Fibroblast of lung (primary cell): Measurements from ENCODE around the gene ERGIC1. TPM values are rescaled to one million over a fixed set of nuclear protein-coding genes. Genes with fewer than 3 reads are reported as not detected.
A peak's percentile ranks its signal among the peaks of the same experiment; 100 is the strongest.

ENCODE experiments used
- DNase-seq, 2 donors: peaks; one replicate each; pipeline versions ENCODE4 v3.0.0 to v3.0.0-alpha.2; 2010; ENCODE audit warnings: low read depth in 2 of 2
- H2AFZ ChIP-seq: 2 replicates; pipeline ENCODE4 v1.5.1; 2012; ENCODE audit warnings: low read length, control low read depth, inconsistent platforms
- H3K27ac ChIP-seq: 2 replicates; pipeline ENCODE4 v1.5.1; 2011; ENCODE audit warnings: low read length, control low read depth; ENCODE audit not compliant: insufficient read depth
- H3K27me3 ChIP-seq: 2 replicates; pipeline ENCODE4 v1.5.1; 2011; ENCODE audit warnings: mild to moderate bottlenecking, low read length; ENCODE audit not compliant: control insufficient read depth, insufficient read depth
- H3K36me3 ChIP-seq: 2 replicates; pipeline ENCODE4 v1.5.1; 2011; ENCODE audit warnings: low read length; ENCODE audit not compliant: control insufficient read depth, insufficient read depth
- H3K4me1 ChIP-seq: 2 replicates; pipeline ENCODE4 v1.5.1; 2011; ENCODE audit warnings: low read length; ENCODE audit not compliant: control insufficient read depth, insufficient read depth; ENCODE audit errors: extremely low read depth
- H3K4me2 ChIP-seq: 2 replicates; pipeline ENCODE4 v1.5.1; 2011; ENCODE audit warnings: low read length, control low read depth; ENCODE audit not compliant: insufficient read depth; ENCODE audit errors: extremely low read depth
- H3K4me3 ChIP-seq, 4 experiments: fragments of 200-600 bp in 1 of 4; sonication (generic) in 1 of 4; replicated peaks in 1 of 4; 2 replicates each; pipeline ENCODE4 v1.5.1; 2011 to 2016; ENCODE audit warnings: low read length in 4 of 4, low read depth in 3 of 4, mild to moderate bottlenecking in 3 of 4, control low read depth in 2 of 4, inconsistent platforms in 1 of 4, mixed read lengths in 1 of 4; ENCODE audit not compliant: insufficient read depth in 1 of 4; ENCODE audit errors: control extremely low read depth in 1 of 4
- H3K79me2 ChIP-seq: 2 replicates; pipeline ENCODE4 v1.5.1; 2012; ENCODE audit warnings: mild to moderate bottlenecking, low read length, inconsistent platforms; ENCODE audit not compliant: control insufficient read depth, insufficient read depth
- H3K9ac ChIP-seq: 2 replicates; pipeline ENCODE4 v1.5.1; 2011; ENCODE audit warnings: mild to moderate bottlenecking, low read length, control low read depth; ENCODE audit not compliant: insufficient read depth
- H3K9me3 ChIP-seq: 2 replicates; pipeline ENCODE4 v1.5.1; 2012; ENCODE audit warnings: low read depth, low read length; ENCODE audit not compliant: control insufficient read depth, insufficient read depth
- H4K20me1 ChIP-seq: 2 replicates; pipeline ENCODE4 v1.5.1; 2011; ENCODE audit warnings: low read length; ENCODE audit not compliant: control insufficient read depth, insufficient read depth; ENCODE audit errors: extremely low read depth
- EZH2 ChIP-seq: IDR thresholded peaks from 2 replicates; pipeline ENCODE4 v1.5.1; 2012; ENCODE audit warnings: low read length, control low read depth, mild to moderate bottlenecking; ENCODE audit errors: missing control alignments
- polyA plus RNA-seq, 2 donors: library from polyadenylated mRNA; depleted of rRNA in 1 of 2; stranded (reverse) in 1 of 2; unstranded in 1 of 2; fragments of >200 nt; gene quantifications; 2 replicates each; pipeline ENCODE4 v1.2.1, GENCODE V29; 2011 to 2012; ENCODE audit warnings: missing spikeins in 1 of 2
- total RNA-seq: library from RNA; depleted of rRNA; stranded (reverse); fragments of >200 nt; gene quantifications from 2 replicates; pipeline ENCODE4 v1.2.1, GENCODE V29; 2014
- TF ChIP-seq, protein P1 (sequence below), 2 donors: IDR thresholded peaks in 1 of 2; conservative IDR thresholded peaks in 1 of 2; 1 replicate in 1 of 2; 2 replicates in 1 of 2; pipeline ENCODE4 v1.5.1; 2011 to 2012; ENCODE audit warnings: low read length in 2 of 2, control low read depth in 1 of 2, inconsistent platforms in 1 of 2, low read depth in 1 of 2, mild to moderate bottlenecking in 1 of 2

Gene ERGIC1
- total and polyA plus RNA-seq, 2 donors (not counting 1 experiment from before 2014, with no cell fraction given) = 113 to 171 TPM

- TF ChIP-seq EZH2 = no peak
- TF ChIP-seq, protein P1, sequence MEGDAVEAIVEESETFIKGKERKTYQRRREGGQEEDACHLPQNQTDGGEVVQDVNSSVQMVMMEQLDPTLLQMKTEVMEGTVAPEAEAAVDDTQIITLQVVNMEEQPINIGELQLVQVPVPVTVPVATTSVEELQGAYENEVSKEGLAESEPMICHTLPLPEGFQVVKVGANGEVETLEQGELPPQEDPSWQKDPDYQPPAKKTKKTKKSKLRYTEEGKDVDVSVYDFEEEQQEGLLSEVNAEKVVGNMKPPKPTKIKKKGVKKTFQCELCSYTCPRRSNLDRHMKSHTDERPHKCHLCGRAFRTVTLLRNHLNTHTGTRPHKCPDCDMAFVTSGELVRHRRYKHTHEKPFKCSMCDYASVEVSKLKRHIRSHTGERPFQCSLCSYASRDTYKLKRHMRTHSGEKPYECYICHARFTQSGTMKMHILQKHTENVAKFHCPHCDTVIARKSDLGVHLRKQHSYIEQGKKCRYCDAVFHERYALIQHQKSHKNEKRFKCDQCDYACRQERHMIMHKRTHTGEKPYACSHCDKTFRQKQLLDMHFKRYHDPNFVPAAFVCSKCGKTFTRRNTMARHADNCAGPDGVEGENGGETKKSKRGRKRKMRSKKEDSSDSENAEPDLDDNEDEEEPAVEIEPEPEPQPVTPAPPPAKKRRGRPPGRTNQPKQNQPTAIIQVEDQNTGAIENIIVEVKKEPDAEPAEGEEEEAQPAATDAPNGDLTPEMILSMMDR (conservative IDR thresholded peaks at IDR 0.05 in 1 of 2, IDR thresholded peaks at IDR 0.05 in 1 of 2; ENCODE audit: low read depth in 1 of 2, low read length in 2 of 2) = no peak
- H3K9ac ChIP-seq = no peak overlapping the region
These were observed 111.1 kb downstream of the ERGIC1 start for GRCh38 chr5:172945151-172945550.

GRCh38 chr5:172946146-172946545 is 112.1 kb downstream of the ERGIC1 start:
- Histone ChIP-seq H3K36me3 (peaks cover 7% of the 10 kb centered on the region), H3K27me3 (no peaks in the 10 kb centered on the region), H3K27ac (no peak overlapping the region), H3K9me3 (no peaks in the 10 kb centered on the region), H3K9ac (no peak overlapping the region), H2AFZ (no peak overlapping the region), H3K79me2 (no peaks in the 10 kb centered on the region), H3K4me1 (peaks cover 4% of the 10 kb centered on the region), H3K4me2 (no peak overlapping the region), H4K20me1 (no peaks in the 10 kb centered on the region), H3K4me3 (no peak overlapping the region)
- no peak for DNase-seq
- TF ChIP-seq EZH2 = no peak
- TF ChIP-seq, protein P1 (conservative IDR thresholded peaks at IDR 0.05 in 1 of 2, IDR thresholded peaks at IDR 0.05 in 1 of 2; ENCODE audit: low read depth in 1 of 2, low read length in 2 of 2) = no peak

More at GRCh38 chr5:172945151-172945550, 111.1 kb downstream of the ERGIC1 start:
- Histone ChIP-seq H3K27me3 (no peaks in the 10 kb centered on the region), H3K36me3 (peaks cover 3% of the 10 kb centered on the region), H3K4me1 (peaks cover 4% of the 10 kb centered on the region), H3K9me3 (no peaks in the 10 kb centered on the region), H3K4me3 (no peak overlapping the region), H3K27ac (no peak overlapping the region), H3K79me2 (no peaks in the 10 kb centered on the region), H4K20me1 (no peaks in the 10 kb centered on the region), H2AFZ (no peak overlapping the region), H3K4me2 (no peak overlapping the region)
- DNase-seq = peak in 1 of 2 donors; percentile 40

GRCh38 chr5:172949426-172949825 is 115.4 kb downstream of the ERGIC1 start:
- peaks cover 7% of the 10 kb centered on the region for H3K36me3 ChIP-seq
- TF ChIP-seq EZH2 = no peak
- TF ChIP-seq, protein P1 (conservative IDR thresholded peaks at IDR 0.05 in 1 of 2, IDR thresholded peaks at IDR 0.05 in 1 of 2; ENCODE audit: low read depth in 1 of 2, low read length in 2 of 2) = no peak
- no peaks in the 10 kb centered on the region for H3K27me3 ChIP-seq
- H3K9me3 ChIP-seq = no peaks in the 10 kb centered on the region
- no peak overlapping the region for H2AFZ ChIP-seq
- no peak overlapping the region for H3K4me3 ChIP-seq
- H3K4me1 ChIP-seq = peaks cover 10% of the 10 kb centered on the region
- H3K9ac ChIP-seq = no peak overlapping the region
- no peak overlapping the region for H3K4me2 ChIP-seq
- no peak overlapping the region for H3K27ac ChIP-seq
- DNase-seq = no peak
- no peaks in the 10 kb centered on the region for H4K20me1 ChIP-seq
- H3K79me2 ChIP-seq = no peaks in the 10 kb centered on the region
